Measurements from ENCODE around the gene OR4A5.
"Not testable (repeated sequence)": the region's sequence is repeated elsewhere in the genome, so short reads cannot be mapped to it uniquely, and the experiment has no call there.

OR4A5 gene, protein sequence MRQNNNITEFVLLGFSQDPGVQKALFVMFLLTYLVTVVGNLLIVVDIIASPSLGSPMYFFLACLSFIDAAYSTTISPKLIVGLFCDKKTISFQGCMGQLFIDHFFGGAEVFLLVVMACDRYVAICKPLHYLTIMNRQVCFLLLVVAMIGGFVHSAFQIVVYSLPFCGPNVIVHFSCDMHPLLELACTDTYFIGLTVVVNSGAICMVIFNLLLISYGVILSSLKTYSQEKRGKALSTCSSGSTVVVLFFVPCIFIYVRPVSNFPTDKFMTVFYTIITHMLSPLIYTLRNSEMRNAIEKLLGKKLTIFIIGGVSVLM

DNA sequence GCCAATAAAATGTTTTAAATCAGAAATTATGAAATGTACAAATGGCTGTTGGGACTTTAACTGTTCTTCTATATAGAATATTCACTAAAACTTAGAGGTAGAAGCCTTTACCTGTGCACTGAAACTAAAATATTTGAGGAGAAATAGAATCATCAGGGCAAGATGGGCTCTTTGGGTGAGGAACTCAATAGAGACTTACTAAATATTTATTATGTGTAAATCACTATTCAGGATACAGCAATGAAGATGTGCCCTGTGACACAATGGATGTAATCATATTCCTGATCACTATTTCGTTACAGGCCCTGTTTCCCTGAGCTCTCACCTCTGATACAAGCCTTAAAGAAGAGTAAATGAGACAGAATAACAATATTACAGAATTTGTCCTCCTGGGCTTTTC lies at the start of gene OR4A5:
Gene OR4A5 (plus strand): TSS at position 301 of the 400 bp plus-strand sequence. CDS start 53 bp downstream, at position 354.
- DNase-seq (ENCODE audit: low spot score), result not testable (repeated sequence)

DNA sequence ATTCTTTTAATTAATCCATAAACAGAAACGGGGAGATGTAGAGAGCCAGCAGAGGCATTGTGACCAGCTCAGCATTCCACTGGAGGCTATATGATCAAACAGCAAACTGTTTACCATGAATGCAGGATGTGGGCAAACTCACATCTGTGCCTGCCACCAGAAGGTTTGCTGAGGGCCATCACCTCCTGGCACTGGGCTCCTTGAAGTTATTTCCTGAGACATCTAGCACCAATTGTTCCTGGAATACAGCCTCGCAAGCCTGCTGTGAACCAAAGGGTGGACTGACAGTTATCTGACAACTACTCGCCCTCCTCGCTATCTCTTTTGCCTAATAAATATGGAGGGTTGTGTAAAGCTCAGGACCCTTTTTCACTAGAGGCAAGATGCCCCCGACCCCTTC lies 13.5 kb downstream of the OR4A5 start:
- DNase-seq (ENCODE audit: low spot score), result not testable (repeated sequence)

Data from CD4-positive, alpha-beta T cell treated with Interleukin-2 at 100 ng/mL for 4 hours (primary cell).